ENCODE measurements around the gene ASRGL1. TPM values are rescaled to one million over a fixed set of nuclear protein-coding genes. Genes with fewer than 3 reads are reported as not detected.
"Not testable (repeated sequence)": the region's sequence is repeated elsewhere in the genome, so short reads cannot be mapped to it uniquely, and the experiment has no call there.

The ASRGL1 gene
- total and polyA plus RNA-seq, 4 donors: 24.5 to 65.2 (median 44.0) TPM

GRCh38 chr11:62325781-62326180, 11.5 kb upstream of the ASRGL1 start:
- WGBS (ENCODE audit: insufficient coverage): no CpG with 5 or more reads among the region's 5 CpGs
- H3K27ac ChIP-seq (ENCODE audit: low read depth, low read length); H3K36me3 ChIP-seq (ENCODE audit: control insufficient read depth, insufficient read depth, low read length); DNase-seq (ENCODE audit: low read depth in 4 of 6, low spot score in 6 of 6); H3K4me3 ChIP-seq (ENCODE audit: low read depth, low read length); H3K27me3 ChIP-seq (ENCODE audit: control insufficient read depth, insufficient read depth, low read length); H3K4me1 ChIP-seq (ENCODE audit: control insufficient read depth, insufficient read depth, low read length); H3K9me3 ChIP-seq (ENCODE audit: control insufficient read depth, insufficient read depth, low read length): not testable (repeated sequence)

DNA sequence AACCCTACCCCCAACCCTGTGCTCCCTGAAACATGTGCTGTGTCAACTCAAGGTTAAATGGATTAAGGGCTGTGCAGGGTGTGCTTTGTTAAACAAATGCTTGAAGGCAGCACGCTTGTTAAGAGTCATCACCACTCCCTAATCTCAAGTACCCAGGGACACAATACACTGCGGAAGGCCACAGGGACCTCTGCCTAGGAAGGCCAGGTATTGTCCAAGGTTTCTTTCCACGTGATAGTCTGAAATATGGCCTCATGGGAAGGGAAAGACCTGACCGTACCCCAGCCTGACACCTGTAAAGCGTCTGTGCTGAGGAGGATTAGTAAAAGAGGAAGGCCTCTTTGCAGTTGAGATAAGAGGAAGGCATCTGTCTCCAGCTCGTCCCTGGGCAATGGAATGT, 10.5 kb upstream of the ASRGL1 start:
- H3K9me3 ChIP-seq (ENCODE audit: control insufficient read depth, insufficient read depth, low read length); DNase-seq (ENCODE audit: low read depth in 4 of 6, low spot score in 6 of 6); H3K27me3 ChIP-seq (ENCODE audit: control insufficient read depth, insufficient read depth, low read length); H3K36me3 ChIP-seq (ENCODE audit: control insufficient read depth, insufficient read depth, low read length); H3K27ac ChIP-seq (ENCODE audit: low read depth, low read length); H3K4me3 ChIP-seq (ENCODE audit: low read depth, low read length); H3K4me1 ChIP-seq (ENCODE audit: control insufficient read depth, insufficient read depth, low read length): not testable (repeated sequence)
- WGBS (ENCODE audit: insufficient coverage): 23% methylated on average over 3 of the region's 6 CpGs

- H3K4me3 ChIP-seq (ENCODE audit: low read depth, low read length); H3K9me3 ChIP-seq (ENCODE audit: control insufficient read depth, insufficient read depth, low read length); H3K36me3 ChIP-seq (ENCODE audit: control insufficient read depth, insufficient read depth, low read length); DNase-seq (ENCODE audit: low read depth in 4 of 6, low spot score in 6 of 6); H3K4me1 ChIP-seq (ENCODE audit: control insufficient read depth, insufficient read depth, low read length); H3K27ac ChIP-seq (ENCODE audit: low read depth, low read length); H3K27me3 ChIP-seq (ENCODE audit: control insufficient read depth, insufficient read depth, low read length): not testable (repeated sequence)
- 93% methylated on average over 3 of the region's 14 CpGs for WGBS (ENCODE audit: insufficient coverage)
Measured at GRCh38 chr11:62327541-62327940, 9.7 kb upstream of the ASRGL1 start.

DNA sequence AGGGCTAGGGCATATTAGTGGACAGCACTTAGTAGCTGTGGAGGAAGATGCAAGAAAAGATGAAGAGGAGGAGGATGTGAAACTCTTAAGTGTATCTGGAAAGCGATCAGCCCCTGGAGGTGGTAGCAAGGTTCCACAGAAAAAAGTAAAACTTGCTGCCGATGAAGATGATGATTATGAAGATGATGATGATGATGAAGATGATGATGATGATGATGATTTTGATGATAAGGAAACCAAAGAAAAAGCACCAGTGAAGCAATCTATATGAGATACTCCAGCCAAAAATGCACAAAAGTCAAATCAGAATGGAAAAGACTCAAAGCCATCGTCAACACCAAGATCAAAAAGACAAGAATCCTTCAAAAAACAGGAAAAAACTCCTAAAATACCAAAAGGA, 6.0 kb upstream of the ASRGL1 start:
- H3K27ac ChIP-seq (ENCODE audit: low read depth, low read length); H3K27me3 ChIP-seq (ENCODE audit: control insufficient read depth, insufficient read depth, low read length); H3K4me1 ChIP-seq (ENCODE audit: control insufficient read depth, insufficient read depth, low read length); DNase-seq (ENCODE audit: low read depth in 4 of 6, low spot score in 6 of 6); H3K36me3 ChIP-seq (ENCODE audit: control insufficient read depth, insufficient read depth, low read length); H3K4me3 ChIP-seq (ENCODE audit: low read depth, low read length); H3K9me3 ChIP-seq (ENCODE audit: control insufficient read depth, insufficient read depth, low read length): not testable (repeated sequence)
- WGBS (ENCODE audit: insufficient coverage): 94% methylated on average over 2 of the region's 3 CpGs

GRCh38 chr11:62333768-62334167, 3.5 kb upstream of the ASRGL1 start:
- Histone ChIP-seq H3K27me3 (ENCODE audit: control insufficient read depth, insufficient read depth, low read length) (no peaks in the 10 kb centered on the region), H3K4me3 (ENCODE audit: low read depth, low read length) (no peak overlapping the region), H3K9me3 (ENCODE audit: control insufficient read depth, insufficient read depth, low read length) (no peaks in the 10 kb centered on the region), H3K4me1 (ENCODE audit: control insufficient read depth, insufficient read depth, low read length) (peaks cover 10% of the 10 kb centered on the region), H3K27ac (ENCODE audit: low read depth, low read length) (no peak overlapping the region), H3K36me3 (ENCODE audit: control insufficient read depth, insufficient read depth, low read length) (peaks cover 2% of the 10 kb centered on the region)
- 100% methylated on average over 4 of the region's 5 CpGs for WGBS (ENCODE audit: insufficient coverage)
- DNase-seq (ENCODE audit: low read depth in 4 of 6, low spot score in 6 of 6): no peak

GRCh38 chr11:62336949-62337302, 322 bp upstream of the ASRGL1 start:
- not testable (repeated sequence) for H3K9me3 ChIP-seq (ENCODE audit: control insufficient read depth, insufficient read depth, low read length); H3K27me3 ChIP-seq (ENCODE audit: control insufficient read depth, insufficient read depth, low read length)

DNA sequence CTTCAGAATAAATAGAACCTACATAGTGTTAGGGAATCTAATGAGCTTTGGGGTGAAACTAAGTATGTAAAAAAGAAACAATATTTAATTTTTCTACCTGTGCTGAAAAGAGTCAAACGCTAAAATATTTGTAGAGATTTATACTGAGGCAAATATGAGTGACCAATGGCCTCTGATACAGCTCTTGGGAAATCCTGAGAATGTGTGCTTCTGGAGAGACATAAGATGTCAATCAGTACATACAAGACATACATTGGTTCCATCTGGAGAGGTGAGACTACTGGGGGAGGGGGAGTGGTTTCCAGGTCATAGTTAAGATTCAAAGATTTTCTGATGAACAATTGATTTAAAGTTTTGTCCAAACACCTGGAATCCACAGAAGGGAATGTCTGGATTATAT, 970 bp downstream of the ASRGL1 start:
- peak in 1 of 6 donors; percentile 12 for DNase-seq (ENCODE audit: low read depth in 4 of 6, low spot score in 6 of 6)
- Histone ChIP-seq H3K27me3 (ENCODE audit: control insufficient read depth, insufficient read depth, low read length) (no peaks in the 10 kb centered on the region), H3K9me3 (ENCODE audit: control insufficient read depth, insufficient read depth, low read length) (no peaks in the 10 kb centered on the region), H3K4me1 (ENCODE audit: control insufficient read depth, insufficient read depth, low read length) (peaks cover 18% of the 10 kb centered on the region), H3K36me3 (ENCODE audit: control insufficient read depth, insufficient read depth, low read length) (peaks cover 2% of the 10 kb centered on the region), H3K27ac (ENCODE audit: low read depth, low read length) (no peak overlapping the region), H3K4me3 (ENCODE audit: low read depth, low read length) (peak overlapping the region; percentile 71)
- WGBS (ENCODE audit: insufficient coverage): no CpG with 5 or more reads among the region's 1 CpG

More at GRCh38 chr11:62336949-62337302, 322 bp upstream of the ASRGL1 start:
- Histone ChIP-seq H3K27ac (ENCODE audit: low read depth, low read length) (peak overlapping the region; percentile 47), H3K4me3 (ENCODE audit: low read depth, low read length) (peak overlapping the region; percentile 71), H3K4me1 (ENCODE audit: control insufficient read depth, insufficient read depth, low read length) (peaks cover 18% of the 10 kb centered on the region)
- DNase-seq (ENCODE audit: low read depth in 4 of 6, low spot score in 6 of 6); H3K36me3 ChIP-seq (ENCODE audit: control insufficient read depth, insufficient read depth, low read length): not testable (repeated sequence)
- 63% methylated on average over 19 of the region's 19 CpGs for WGBS (ENCODE audit: insufficient coverage)

DNA sequence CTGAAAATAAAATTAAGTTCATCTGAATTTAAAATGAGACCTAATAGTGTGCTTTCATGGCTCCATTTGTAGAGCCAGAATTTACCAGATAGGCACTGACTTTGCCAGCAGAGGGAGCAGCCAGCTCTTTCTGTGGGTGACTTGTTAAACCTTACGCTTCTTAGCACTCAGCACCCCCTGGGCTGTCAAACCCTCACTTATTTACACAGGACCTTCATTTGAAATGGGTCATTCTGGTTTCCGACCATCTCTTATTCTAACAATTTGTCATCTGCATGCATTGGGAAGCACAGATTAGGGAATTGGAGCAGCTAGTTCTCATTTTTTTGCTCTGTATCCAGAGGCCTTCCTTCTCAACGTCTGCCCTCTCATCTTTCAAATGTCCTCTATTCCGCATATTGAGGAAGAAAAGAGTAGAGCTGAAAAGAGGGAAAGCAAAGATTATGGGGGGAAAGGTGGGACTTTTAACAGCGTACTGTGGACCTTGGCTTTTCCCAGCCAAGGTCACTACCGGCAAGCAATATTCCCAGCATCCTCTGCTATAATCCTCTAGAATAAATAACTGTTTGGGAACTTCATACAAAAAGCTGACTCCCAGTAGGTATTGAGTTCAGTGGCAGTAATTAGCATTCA, 3.1 kb downstream of the ASRGL1 start:
- Histone ChIP-seq H3K9me3 (ENCODE audit: control insufficient read depth, insufficient read depth, low read length) (no peaks in the 10 kb centered on the region), H3K27ac (ENCODE audit: low read depth, low read length) (peak overlapping the region; percentile 43), H3K4me1 (ENCODE audit: control insufficient read depth, insufficient read depth, low read length) (peaks cover 18% of the 10 kb centered on the region), H3K36me3 (ENCODE audit: control insufficient read depth, insufficient read depth, low read length) (peaks cover 5% of the 10 kb centered on the region), H3K27me3 (ENCODE audit: control insufficient read depth, insufficient read depth, low read length) (no peaks in the 10 kb centered on the region), H3K4me3 (ENCODE audit: low read depth, low read length) (no peak overlapping the region)
- peak; percentile 24 to 89 (median 50) for DNase-seq (ENCODE audit: low read depth in 4 of 6, low spot score in 6 of 6)
- 22% methylated on average over 1 of the region's 6 CpGs for WGBS (ENCODE audit: insufficient coverage)

DNA sequence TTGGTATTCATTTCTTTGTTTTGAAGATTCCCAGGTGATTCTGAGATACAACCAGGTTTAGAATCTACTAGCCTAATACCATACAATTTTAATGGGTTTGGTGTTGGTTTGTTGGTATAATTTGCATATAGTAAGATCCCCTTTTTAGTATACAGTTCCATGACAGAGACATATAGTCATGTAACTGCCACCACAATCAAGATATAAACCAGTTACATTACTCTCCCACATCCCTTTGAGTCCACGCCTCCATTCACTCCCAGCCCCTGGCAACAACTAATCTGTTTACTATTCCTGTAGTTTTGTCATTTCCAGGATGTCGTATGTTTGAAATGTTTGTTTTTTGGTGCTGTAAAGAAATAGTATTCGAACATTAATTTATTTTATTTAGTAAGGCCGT, 4.3 kb downstream of the ASRGL1 start:
- WGBS (ENCODE audit: insufficient coverage): no CpG with 5 or more reads among the region's 4 CpGs

GRCh38 chr11:62343646-62344190, 6.5 kb downstream of the ASRGL1 start:
- H3K9me3 ChIP-seq (ENCODE audit: control insufficient read depth, insufficient read depth, low read length); H3K4me3 ChIP-seq (ENCODE audit: low read depth, low read length); DNase-seq (ENCODE audit: low read depth in 4 of 6, low spot score in 6 of 6); H3K27me3 ChIP-seq (ENCODE audit: control insufficient read depth, insufficient read depth, low read length); H3K4me1 ChIP-seq (ENCODE audit: control insufficient read depth, insufficient read depth, low read length); H3K27ac ChIP-seq (ENCODE audit: low read depth, low read length): not testable (repeated sequence)
- WGBS (ENCODE audit: insufficient coverage): no CpG with 5 or more reads among the region's 7 CpGs
- peaks cover 13% of the 10 kb centered on the region for H3K36me3 ChIP-seq (ENCODE audit: control insufficient read depth, insufficient read depth, low read length)

More for the DNA sequence above, 4.3 kb downstream of the ASRGL1 start:
- H3K4me1 ChIP-seq (ENCODE audit: control insufficient read depth, insufficient read depth, low read length): peaks cover 18% of the 10 kb centered on the region
- DNase-seq (ENCODE audit: low read depth in 4 of 6, low spot score in 6 of 6): no peak
- H3K27me3 ChIP-seq (ENCODE audit: control insufficient read depth, insufficient read depth, low read length): no peaks in the 10 kb centered on the region
- H3K27ac ChIP-seq (ENCODE audit: low read depth, low read length): no peak overlapping the region
- peaks cover 12% of the 10 kb centered on the region for H3K36me3 ChIP-seq (ENCODE audit: control insufficient read depth, insufficient read depth, low read length)
- no peaks in the 10 kb centered on the region for H3K9me3 ChIP-seq (ENCODE audit: control insufficient read depth, insufficient read depth, low read length)
- no peak overlapping the region for H3K4me3 ChIP-seq (ENCODE audit: low read depth, low read length)

Measured in spinal cord (tissue), 10 donors.